ENCODE results near the gene NKAIN2. TPM values are rescaled to one million over a fixed set of nuclear protein-coding genes. Genes with fewer than 3 reads are reported as not detected.

Gene NKAIN2
- total and polyA plus RNA-seq, 8 donors, result 9.5 to 23.4 (median 18.9) TPM; not detected in 2

- H3K4me1 ChIP-seq, result no peaks in the 10 kb centered on the region
- no peaks in the 10 kb centered on the region for H3K27me3 ChIP-seq
- H3K9me3 ChIP-seq, result no peaks in the 10 kb centered on the region
- H3K4me3 ChIP-seq, result no peak overlapping the region
- no peak for DNase-seq
- H3K36me3 ChIP-seq, result no peaks in the 10 kb centered on the region
- no peak overlapping the region for H3K27ac ChIP-seq
- TF ChIP-seq CTCF (IDR thresholded peaks at IDR 0.05), result no peak
- no peak for ATAC-seq
- intact Hi-C loops (cut with DNase I), result no loop called here
Measured at GRCh38 chr6:123830120-123830519, 26.5 kb downstream of the NKAIN2 start.

- H3K36me3 ChIP-seq, result no peaks in the 10 kb centered on the region
- H3K4me1 ChIP-seq, result no peaks in the 10 kb centered on the region
- no peak overlapping the region for H3K27ac ChIP-seq
- no peak overlapping the region for H3K4me3 ChIP-seq
- H3K9me3 ChIP-seq, result no peaks in the 10 kb centered on the region
- intact Hi-C loops (cut with DNase I), result no loop called here
- ATAC-seq, result no peak
- no peak for DNase-seq
- no peak for TF ChIP-seq CTCF (IDR thresholded peaks at IDR 0.05)
- H3K27me3 ChIP-seq, result no peaks in the 10 kb centered on the region
Measured at GRCh38 chr6:123838505-123839234, 35.0 kb downstream of the NKAIN2 start.

DNA sequence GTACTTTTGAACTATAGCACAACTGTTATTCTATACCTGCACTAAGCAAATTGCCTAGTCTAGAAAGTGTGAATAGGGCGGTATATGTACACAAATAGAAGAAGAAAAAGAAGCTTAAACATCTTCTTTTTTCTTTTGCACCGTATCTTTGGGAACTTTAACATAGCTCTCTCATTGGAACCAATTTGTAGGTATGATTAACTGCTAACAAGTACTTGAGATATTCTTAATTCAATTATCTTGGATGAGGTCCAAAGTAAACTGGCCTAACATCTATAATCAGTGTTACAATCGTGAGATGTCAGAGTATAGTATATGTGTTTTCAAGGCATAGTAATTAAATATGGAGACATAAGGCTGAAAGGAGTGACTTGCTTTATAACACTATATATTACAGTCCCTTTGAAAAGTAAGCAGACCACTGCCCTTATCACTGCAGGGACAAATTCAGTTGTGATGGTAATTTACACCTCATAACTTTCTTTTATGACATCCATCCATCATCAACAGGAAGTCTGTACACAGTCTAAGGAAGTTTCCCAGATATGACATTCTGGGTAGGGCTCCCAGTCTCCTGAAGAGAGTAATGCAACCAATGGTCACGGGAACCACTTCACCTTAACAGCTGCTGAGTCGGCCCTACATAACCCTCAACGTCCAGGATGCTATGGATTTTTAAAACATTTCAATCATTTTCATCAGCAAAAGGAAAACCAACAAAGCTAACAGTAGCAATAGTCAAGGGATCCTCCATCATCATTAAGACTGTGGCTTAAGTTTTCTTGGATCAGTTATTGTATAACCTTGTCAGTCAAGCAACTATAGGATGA, 37.6 kb downstream of the NKAIN2 start:
- H3K27ac ChIP-seq, result no peak overlapping the region
- no peak overlapping the region for H3K4me3 ChIP-seq
- no peaks in the 10 kb centered on the region for H3K36me3 ChIP-seq
- TF ChIP-seq CTCF (IDR thresholded peaks at IDR 0.05), result no peak
- DNase-seq, result no peak
- intact Hi-C loops (cut with DNase I), result no loop called here
- no peak for ATAC-seq
- H3K9me3 ChIP-seq, result no peaks in the 10 kb centered on the region
- H3K27me3 ChIP-seq, result no peaks in the 10 kb centered on the region
- H3K4me1 ChIP-seq, result no peaks in the 10 kb centered on the region

- DNase-seq (no peak), ATAC-seq (no peak)
- Histone ChIP-seq H3K4me1 (no peaks in the 10 kb centered on the region), H3K27ac (no peak overlapping the region), H3K4me3 (no peak overlapping the region), H3K27me3 (no peaks in the 10 kb centered on the region), H3K36me3 (no peaks in the 10 kb centered on the region), H3K9me3 (no peaks in the 10 kb centered on the region)
- intact Hi-C loops (cut with DNase I), result no loop called here
- TF ChIP-seq CTCF (IDR thresholded peaks at IDR 0.05), result no peak
Measured at GRCh38 chr6:123844011-123844410, 40.3 kb downstream of the NKAIN2 start.

GRCh38 chr6:123848347-123848746, 44.7 kb downstream of the NKAIN2 start:
- H3K4me3 ChIP-seq, result no peak overlapping the region
- no peak for TF ChIP-seq CTCF (IDR thresholded peaks at IDR 0.05)
- intact Hi-C loops (cut with DNase I), result no loop called here
- ATAC-seq (no peak), DNase-seq (no peak)
- H3K27ac ChIP-seq, result no peak overlapping the region
- no peaks in the 10 kb centered on the region for H3K9me3 ChIP-seq
- H3K27me3 ChIP-seq, result no peaks in the 10 kb centered on the region
- H3K36me3 ChIP-seq, result no peaks in the 10 kb centered on the region
- H3K4me1 ChIP-seq, result no peaks in the 10 kb centered on the region
